ENCODE measurements around the gene PTPRD.

PTPRD gene

GRCh38 chr9:9951556-9952160, 661.1 kb downstream of the PTPRD start:
- no peak overlapping the region for H3K4me3 ChIP-seq (replicated peaks; ENCODE audit: low read depth, low read length)
- TF ChIP-seq CTCF (IDR thresholded peaks at IDR 0.05; ENCODE audit: low read depth, low read length, missing control alignments), result no peak
- DNase-seq (ENCODE audit: extremely low read depth, low read depth), result no peak

- DNase-seq (ENCODE audit: extremely low read depth, low read depth), result no peak
- TF ChIP-seq CTCF (IDR thresholded peaks at IDR 0.05; ENCODE audit: low read depth, low read length, missing control alignments), result no peak
- no peak overlapping the region for H3K4me3 ChIP-seq (replicated peaks; ENCODE audit: low read depth, low read length)
Observed at GRCh38 chr9:9950813-9951212, 662.0 kb downstream of the PTPRD start.

GRCh38 chr9:9949978-9950377, 662.8 kb downstream of the PTPRD start:
- H3K4me3 ChIP-seq (replicated peaks; ENCODE audit: low read depth, low read length), result no peak overlapping the region
- no peak for DNase-seq (ENCODE audit: extremely low read depth, low read depth)
- TF ChIP-seq CTCF (IDR thresholded peaks at IDR 0.05; ENCODE audit: low read depth, low read length, missing control alignments), result no peak

GRCh38 chr9:9949368-9949767, 663.4 kb downstream of the PTPRD start:
- TF ChIP-seq CTCF (IDR thresholded peaks at IDR 0.05; ENCODE audit: low read depth, low read length, missing control alignments), result no peak
- H3K4me3 ChIP-seq (replicated peaks; ENCODE audit: low read depth, low read length), result no peak overlapping the region

GRCh38 chr9:9945966-9946365, 666.8 kb downstream of the PTPRD start:
- TF ChIP-seq CTCF (IDR thresholded peaks at IDR 0.05; ENCODE audit: low read depth, low read length, missing control alignments), result no peak
- no peak for DNase-seq (ENCODE audit: extremely low read depth, low read depth)
- no peak overlapping the region for H3K4me3 ChIP-seq (replicated peaks; ENCODE audit: low read depth, low read length)

More at GRCh38 chr9:9949368-9949767, 663.4 kb downstream of the PTPRD start:
- no peak for DNase-seq (ENCODE audit: extremely low read depth, low read depth)

- peak; percentile 20 for DNase-seq (ENCODE audit: extremely low read depth, low read depth)
- peak; percentile 87 for TF ChIP-seq CTCF (IDR thresholded peaks at IDR 0.05; ENCODE audit: low read depth, low read length, missing control alignments)
- H3K4me3 ChIP-seq (replicated peaks; ENCODE audit: low read depth, low read length), result no peak overlapping the region
Observed at GRCh38 chr9:9942764-9943424, 669.9 kb downstream of the PTPRD start.
